HuH-7.5 (cell line): ENCODE measurements around the gene SLC12A6.
"Not testable (repeated sequence)": the region's sequence is repeated elsewhere in the genome, so short reads cannot be mapped to it uniquely, and the experiment has no call there.

Experiments used
- DNase-seq: peaks from one replicate; pipeline ENCODE4 v3.0.0; 2011; ENCODE audit warnings: low spot score

SLC12A6 gene

DNA sequence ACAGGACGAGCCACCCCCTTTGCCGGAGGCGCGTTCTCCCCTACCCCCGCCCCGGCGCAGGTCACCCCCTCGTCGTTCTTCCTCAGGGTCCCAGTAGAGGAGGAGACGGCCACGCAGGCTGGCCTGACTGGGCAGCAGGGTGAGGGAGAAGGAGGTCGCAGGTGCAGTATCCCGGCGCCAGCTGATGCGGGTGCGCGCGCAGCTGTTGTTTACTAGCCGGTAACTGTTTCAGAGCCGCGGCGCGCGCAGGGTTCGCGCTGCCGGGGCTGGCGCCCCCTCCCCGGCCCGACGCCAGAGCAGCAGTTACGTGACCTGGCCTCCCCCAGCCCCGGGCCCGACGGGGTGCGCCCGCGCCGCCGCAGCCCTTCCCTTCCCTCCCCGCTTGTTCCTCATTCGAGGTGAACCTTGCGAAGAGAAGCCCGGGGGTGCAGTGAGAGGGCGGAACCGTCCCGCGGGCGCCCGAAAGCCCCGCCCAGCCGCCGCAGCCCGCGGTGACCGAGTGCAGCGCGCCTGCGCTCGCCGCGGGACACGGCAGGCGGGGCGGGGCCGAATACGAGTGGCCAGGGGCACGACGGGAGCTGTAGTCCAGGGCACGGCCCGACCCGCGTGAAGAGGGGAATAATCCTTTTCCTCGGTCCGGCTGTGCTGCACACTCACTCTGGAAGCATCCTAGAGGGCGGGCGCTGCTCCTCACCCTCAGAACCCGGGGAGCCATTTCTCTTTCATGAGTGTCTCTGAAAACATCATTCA lies at the start of gene SLC12A6:
SLC12A6 (minus strand) TSS at position 225 of the 750 bp plus-strand sequence. CDS start 1,101 bp downstream, outside the sequence.
- peak; percentile 76 for DNase-seq

DNA sequence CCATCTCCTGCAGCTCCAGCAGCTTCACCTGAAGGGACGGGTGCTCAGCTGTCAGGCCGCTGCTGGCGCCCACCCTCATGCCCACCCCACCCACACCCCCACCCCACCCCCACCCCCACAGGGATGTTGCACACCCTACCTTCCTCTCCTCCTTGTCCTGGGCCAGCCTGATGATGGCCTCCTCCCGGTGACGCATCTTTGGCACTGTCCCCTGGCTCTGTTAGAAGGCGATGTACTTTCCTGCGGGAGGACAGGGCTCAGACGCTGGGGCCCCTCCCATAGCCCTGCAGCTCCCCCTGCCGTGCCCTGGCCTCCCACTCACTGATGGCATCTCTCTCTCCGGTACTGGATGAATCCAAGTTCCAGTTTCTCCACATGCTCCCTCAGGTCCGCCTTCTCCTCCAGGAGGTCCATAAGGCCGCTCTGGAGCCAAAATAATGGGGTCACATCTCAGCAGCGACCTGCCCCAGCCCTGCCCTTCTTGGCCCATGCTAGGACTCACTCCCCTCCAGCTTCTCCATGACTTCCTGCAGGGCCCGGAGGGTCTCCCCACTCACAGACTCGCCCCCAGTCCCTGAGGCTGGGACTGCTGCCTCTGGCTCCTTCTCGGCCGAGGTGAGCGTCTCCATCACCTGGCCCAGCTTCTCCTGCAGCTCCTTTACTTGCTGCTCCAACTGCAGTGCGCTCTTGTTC lies 44.4 kb upstream of the SLC12A6 start:
- not testable (repeated sequence) for DNase-seq

- not testable (repeated sequence) for DNase-seq
These were observed 42.9 kb upstream of the SLC12A6 start for GRCh38 chr15:34380491-34380890.

DNA sequence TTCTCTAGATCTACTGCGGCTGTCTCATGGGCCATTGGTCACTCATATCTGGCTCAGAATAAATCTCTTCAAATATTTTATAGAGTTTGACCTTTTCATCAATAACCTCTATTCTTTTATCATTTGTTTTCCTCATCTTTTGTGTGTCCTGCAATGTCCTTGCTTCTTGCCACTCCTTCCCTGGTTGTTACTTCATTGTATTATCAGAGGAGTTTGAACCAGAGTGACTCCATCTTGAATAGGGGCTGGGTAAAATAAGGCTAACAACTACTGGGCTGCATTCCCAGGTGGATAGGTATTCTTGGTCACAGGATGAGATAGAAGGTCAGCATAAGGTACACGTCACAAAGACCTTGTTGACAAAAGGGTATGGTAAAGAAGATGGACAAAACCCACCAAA lies 39.3 kb upstream of the SLC12A6 start:
- DNase-seq, result no peak

- DNase-seq, result not testable (repeated sequence)
These were observed 38.0 kb upstream of the SLC12A6 start for GRCh38 chr15:34375541-34375940.

- DNase-seq, result no peak
These were observed 37.2 kb upstream of the SLC12A6 start for GRCh38 chr15:34374816-34375215.

DNA sequence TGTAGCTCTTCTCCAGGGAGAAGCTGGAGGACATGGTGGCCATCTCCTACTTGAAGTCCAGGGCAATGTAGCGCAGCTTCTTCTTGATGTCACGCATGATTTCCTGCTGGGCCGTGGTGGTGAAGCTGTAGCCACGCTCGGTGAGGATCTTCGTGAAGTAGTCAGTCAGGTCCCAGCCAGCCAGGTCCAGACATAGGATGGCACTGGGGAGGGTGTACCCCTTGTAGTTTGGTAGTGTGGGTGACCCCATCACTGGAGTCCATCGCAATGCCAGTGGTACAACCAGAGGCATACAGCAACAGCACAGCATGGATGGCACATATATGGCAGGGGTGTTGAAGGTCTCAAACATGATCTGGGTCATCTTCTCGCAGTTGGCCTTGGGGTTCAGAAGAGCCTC lies 36.4 kb upstream of the SLC12A6 start:
- DNase-seq, result no peak

GRCh38 chr15:34370643-34371042 lies 33.1 kb upstream of the SLC12A6 start:
- no peak for DNase-seq

DNA sequence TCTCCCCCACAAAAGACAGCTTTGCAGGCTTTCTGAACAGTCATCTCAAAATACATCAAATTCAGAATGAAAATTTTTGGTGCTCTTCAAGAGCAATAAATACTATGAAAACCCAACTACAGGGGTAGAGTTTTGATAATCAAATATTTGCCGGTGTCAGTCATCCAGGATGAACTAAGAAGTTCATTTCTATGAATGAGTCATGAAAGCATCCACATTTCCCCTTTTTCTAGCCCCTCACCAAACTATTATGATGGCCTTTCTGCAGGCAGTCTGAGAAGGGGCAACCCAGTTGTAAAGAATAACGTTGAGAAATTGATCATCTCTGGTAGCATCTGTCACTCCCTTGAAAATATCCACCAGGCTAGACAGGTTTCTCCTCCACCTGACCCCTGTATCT lies 32.5 kb upstream of the SLC12A6 start:
- no peak for DNase-seq

- DNase-seq, result peak; percentile 78
These were observed 29.8 kb upstream of the SLC12A6 start, which contains the start of gene LPCAT4 for GRCh38 chr15:34367101-34368081. TSS of gene LPCAT4 (minus strand) at chr15:34367196. CDS start at chr15:34367100, 96 bp downstream.

GRCh38 chr15:34366271-34367065 lies 28.9 kb upstream of the SLC12A6 start:
- DNase-seq, result peak; percentile 70

- no peak for DNase-seq
These were observed 28.3 kb upstream of the SLC12A6 start for GRCh38 chr15:34365836-34366235.

DNA sequence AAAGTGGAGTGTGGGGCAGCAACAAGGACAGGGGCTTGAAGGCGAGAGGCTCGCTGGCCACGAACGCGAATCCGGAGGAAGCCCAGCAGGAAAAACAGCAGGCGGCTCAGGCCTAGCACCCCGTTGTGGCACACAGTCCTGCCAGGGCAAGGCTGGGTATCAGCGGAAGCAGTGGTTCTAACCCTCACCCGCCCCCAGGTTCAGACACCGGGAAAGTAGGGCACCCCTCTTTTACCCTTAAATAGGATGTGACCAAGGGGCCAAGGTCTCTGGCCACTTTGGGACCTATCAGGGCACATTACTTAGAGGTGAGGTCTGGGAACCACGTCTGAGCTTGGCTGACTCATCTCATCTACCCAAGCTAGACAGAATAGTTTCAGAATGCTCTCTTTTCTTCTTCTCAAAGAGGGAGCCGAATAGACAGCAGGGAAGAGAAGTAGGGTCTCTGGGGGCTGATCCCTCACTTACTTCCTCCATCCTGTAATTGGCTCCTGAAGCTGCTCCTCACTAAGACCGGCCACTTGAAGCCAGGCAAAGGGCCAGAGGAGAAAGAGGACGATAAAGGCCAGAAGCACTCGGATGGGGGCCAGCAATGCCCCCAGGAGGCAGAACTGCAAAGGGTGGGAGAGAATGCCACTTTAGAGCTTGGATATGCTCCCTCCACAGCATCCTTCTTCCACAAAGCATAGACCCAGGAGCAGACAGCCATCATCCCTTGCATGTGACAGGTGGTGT lies 27.7 kb upstream of the SLC12A6 start:
- DNase-seq, result no peak

- DNase-seq, result no peak
These were observed 26.5 kb upstream of the SLC12A6 start for GRCh38 chr15:34364041-34364440.

DNA sequence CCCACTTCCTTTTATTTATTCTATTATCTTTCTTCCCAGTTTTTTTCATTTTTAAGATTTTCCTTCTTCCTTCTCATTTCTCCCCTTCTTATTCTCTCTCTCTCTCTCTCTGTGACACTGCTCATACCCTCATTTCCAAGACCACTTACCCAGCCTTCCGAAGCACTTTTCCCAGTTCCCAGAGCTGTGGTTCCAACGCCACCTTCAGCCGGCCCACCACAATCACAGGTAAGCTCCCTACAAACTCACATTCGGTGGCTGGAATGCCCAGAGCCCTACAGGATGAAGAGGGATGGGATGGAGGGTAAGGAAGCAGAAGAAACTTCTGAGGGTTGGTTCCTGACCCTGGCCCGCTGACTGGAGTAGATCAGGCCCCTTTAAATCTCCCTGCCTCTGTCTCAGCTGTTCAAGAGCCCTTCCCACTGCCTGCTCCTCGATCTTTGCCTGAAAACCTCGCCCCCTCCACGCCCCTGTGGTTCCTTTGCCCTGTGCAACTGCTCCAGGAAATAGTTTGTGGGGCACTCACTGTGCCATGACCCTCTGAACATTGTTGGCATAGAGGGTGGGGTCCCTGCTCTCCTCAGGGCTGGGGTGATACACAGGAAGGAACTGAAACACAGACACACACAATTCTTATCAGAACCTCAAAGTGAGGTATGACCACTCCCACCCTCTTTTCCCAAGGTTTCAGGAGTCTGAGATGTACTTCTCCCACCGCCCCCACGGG lies 24.6 kb upstream of the SLC12A6 start:
- DNase-seq, result no peak

GRCh38 chr15:34361278-34361677 lies 23.7 kb upstream of the SLC12A6 start:
- no peak for DNase-seq

GRCh38 chr15:34360298-34360697 lies 22.7 kb upstream of the SLC12A6 start:
- peak; percentile 22 for DNase-seq

DNA sequence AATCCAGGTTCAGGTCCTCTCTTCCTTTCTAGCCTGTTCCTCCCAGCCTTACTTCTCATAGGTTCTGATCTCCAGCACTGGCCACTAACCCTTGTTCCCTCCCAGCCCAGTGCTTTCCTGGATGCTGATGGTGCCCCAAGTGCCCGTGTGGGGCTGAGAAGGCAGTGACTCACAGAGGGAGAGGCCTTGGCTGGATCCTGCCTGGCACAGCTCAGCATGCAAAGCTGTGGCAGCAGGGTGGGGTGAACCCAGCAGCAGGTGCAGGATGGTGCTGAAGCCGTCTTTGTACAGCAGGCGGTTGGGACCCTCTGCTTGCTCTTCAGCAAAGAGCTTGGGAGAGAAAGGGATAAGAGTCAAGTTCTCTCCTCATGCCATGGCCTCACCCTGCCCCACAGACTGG lies 21.8 kb upstream of the SLC12A6 start:
- DNase-seq, result no peak

- DNase-seq, result no peak
These were observed 21.4 kb upstream of the SLC12A6 start for GRCh38 chr15:34358948-34359347.

DNA sequence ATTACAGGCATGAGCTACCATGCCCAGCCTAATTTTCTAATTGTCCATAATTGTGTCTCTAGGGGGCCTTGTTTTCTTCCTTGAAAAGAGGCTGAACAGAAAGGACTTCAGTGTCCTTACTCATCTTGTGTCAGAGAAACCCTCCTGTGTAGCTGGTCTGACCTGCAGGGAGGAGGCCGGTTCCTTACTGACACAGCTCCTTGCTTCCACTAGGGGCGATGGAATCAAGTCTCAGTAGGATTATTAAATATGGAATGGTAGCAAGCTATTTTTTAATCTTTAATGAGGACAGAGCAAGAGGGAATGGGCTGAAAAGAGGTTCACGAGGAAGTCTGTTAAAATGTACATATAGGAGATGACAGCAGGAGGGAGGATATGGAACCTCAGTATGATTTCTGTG lies 20.8 kb upstream of the SLC12A6 start:
- DNase-seq, result peak; percentile 24
